ENCODE results near the gene ATXN7L3B.
"Not testable (repeated sequence)": the region's sequence is repeated elsewhere in the genome, so short reads cannot be mapped to it uniquely, and the experiment has no call there.

DNA sequence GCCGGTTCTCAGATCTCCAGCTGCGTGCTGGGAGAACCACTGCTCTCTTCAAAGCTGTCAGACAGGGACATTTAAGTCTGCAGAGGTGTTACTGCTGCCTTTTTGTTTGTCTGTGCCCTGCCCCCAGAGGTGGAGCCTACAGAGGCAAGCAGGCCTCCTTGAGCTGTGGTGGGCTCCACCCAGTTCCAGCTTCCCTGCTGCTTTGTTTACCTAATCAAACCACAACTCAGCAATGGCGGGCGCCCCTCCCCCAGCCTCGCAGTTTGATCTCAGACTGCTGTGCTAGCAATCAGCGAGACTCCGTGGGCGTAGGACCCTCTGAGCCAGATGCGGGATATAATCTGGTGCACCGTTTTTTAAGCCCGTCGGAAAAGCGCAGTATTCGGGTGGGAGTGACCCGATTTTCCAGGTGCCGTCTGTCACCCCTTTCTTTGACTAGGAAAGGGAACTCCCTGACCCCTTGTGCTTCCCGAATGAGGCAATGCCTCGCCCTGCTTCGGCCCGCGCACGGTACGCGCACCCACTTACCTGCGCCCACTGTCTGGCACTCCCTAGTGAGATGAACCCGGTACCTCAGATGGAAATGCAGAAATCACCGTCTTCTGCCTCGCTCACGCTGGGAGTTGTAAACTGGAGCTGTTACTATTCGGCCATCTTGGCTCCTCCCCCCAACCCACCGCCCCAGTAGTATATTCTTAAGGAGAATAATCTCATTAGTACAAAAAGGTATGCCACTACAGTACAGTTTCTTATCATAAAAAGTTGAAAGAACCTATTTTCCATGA is 28.6 kb upstream of the ATXN7L3B start:
- TF ChIP-seq, protein P1, sequence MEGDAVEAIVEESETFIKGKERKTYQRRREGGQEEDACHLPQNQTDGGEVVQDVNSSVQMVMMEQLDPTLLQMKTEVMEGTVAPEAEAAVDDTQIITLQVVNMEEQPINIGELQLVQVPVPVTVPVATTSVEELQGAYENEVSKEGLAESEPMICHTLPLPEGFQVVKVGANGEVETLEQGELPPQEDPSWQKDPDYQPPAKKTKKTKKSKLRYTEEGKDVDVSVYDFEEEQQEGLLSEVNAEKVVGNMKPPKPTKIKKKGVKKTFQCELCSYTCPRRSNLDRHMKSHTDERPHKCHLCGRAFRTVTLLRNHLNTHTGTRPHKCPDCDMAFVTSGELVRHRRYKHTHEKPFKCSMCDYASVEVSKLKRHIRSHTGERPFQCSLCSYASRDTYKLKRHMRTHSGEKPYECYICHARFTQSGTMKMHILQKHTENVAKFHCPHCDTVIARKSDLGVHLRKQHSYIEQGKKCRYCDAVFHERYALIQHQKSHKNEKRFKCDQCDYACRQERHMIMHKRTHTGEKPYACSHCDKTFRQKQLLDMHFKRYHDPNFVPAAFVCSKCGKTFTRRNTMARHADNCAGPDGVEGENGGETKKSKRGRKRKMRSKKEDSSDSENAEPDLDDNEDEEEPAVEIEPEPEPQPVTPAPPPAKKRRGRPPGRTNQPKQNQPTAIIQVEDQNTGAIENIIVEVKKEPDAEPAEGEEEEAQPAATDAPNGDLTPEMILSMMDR (conservative IDR thresholded peaks at IDR 0.05 in 1 of 2, IDR thresholded peaks at IDR 0.05 in 1 of 2; ENCODE audit: low read depth in 1 of 2, low read length in 2 of 2), result not testable (repeated sequence)
- not testable (repeated sequence) for TF ChIP-seq EZH2 (IDR thresholded peaks at IDR 0.05; ENCODE audit: low read length, missing control alignments)

Data from fibroblast of lung (primary cell).